Natural killer cell (primary cell): ENCODE data around the gene MAP1B. TPM values are rescaled to one million over a fixed set of nuclear protein-coding genes. Genes with fewer than 3 reads are reported as not detected.

Experiments used
- ATAC-seq, 3 donors: fragments of 150-1000 bp in 2 of 3; fragments of 200-7000 bp in 1 of 3; cut with Tn5 transposase; 1 replicate in 1 of 3; 2 replicates in 2 of 3; pipeline ENCODE4 v1.10.0; 2021; ENCODE audit warnings: mild to moderate bottlenecking in 2 of 3, moderate library complexity in 2 of 3
- DNase-seq, 2 donors: peaks; one replicate each; pipeline versions ENCODE4 v3.0.0 to v3.0.0-alpha.2; 2013 to 2021; ENCODE audit warnings: mixed read lengths in 1 of 2
- H3K27ac ChIP-seq: one replicate; pipeline ENCODE4 v1.5.1; 2013; ENCODE audit warnings: mild to moderate bottlenecking, low read length
- H3K27me3 ChIP-seq: one replicate; pipeline ENCODE4 v1.6.1; 2013; ENCODE audit warnings: low read length; ENCODE audit not compliant: control insufficient read depth, insufficient read depth
- H3K36me3 ChIP-seq: one replicate; pipeline ENCODE4 v1.6.1; 2013; ENCODE audit warnings: low read length; ENCODE audit not compliant: control insufficient read depth, insufficient read depth
- H3K4me1 ChIP-seq: one replicate; pipeline ENCODE4 v1.6.1; 2013; ENCODE audit warnings: low read length; ENCODE audit not compliant: control insufficient read depth, insufficient read depth
- H3K4me3 ChIP-seq: one replicate; pipeline ENCODE4 v1.5.1; 2013; ENCODE audit warnings: low read length
- H3K9me3 ChIP-seq: one replicate; pipeline ENCODE4 v1.6.1; 2013; ENCODE audit warnings: low read length; ENCODE audit not compliant: control insufficient read depth, insufficient read depth
- H3K27ac Mint-ChIP-seq, 2 donors: one replicate each; pipeline ENCODE4 v1.8.0; 2022; ENCODE audit warnings: mild to moderate bottlenecking in 2 of 2, mixed read lengths in 2 of 2, moderate library complexity in 1 of 2
- H3K27me3 Mint-ChIP-seq, 2 donors: one replicate each; pipeline ENCODE4 v1.8.0; 2022; ENCODE audit warnings: low read depth in 2 of 2, mixed read lengths in 2 of 2
- H3K36me3 Mint-ChIP-seq: one replicate; pipeline ENCODE4 v1.8.0; 2022; ENCODE audit warnings: mixed read lengths
- H3K4me1 Mint-ChIP-seq, 2 donors: one replicate each; pipeline ENCODE4 v1.8.0; 2022; ENCODE audit warnings: mixed read lengths in 2 of 2
- H3K4me3 Mint-ChIP-seq: one replicate; pipeline ENCODE4 v1.8.0; 2022; ENCODE audit warnings: mild to moderate bottlenecking, moderate library complexity, mixed read lengths
- H3K9me3 Mint-ChIP-seq, 2 donors: one replicate each; pipeline ENCODE4 v1.8.0; 2022; ENCODE audit warnings: mixed read lengths in 2 of 2
- CTCF ChIP-seq: fragments of 200-600 bp; IDR thresholded peaks from one replicate; pipeline ENCODE4 v1.8.0; 2022; ENCODE audit warnings: antibody characterized with exemption
- WGBS: methylation state at CpG from one replicate; pipeline ENCODE4 v1.1.7; 2013; ENCODE audit warnings: missing lambda C conversion rate; ENCODE audit not compliant: insufficient coverage; 5-methylcytosine and 5-hydroxymethylcytosine counted together
- intact Hi-C: fragments of 100-400 bp; cut with micrococcal nuclease; formaldehyde crosslinking; loops from one replicate; pipeline ENCODE4 v1.14.2; 2022
- total RNA-seq, 4 donors: library from RNA; stranded (reverse); fragments of 120-200 nt in 1 of 4; gene quantifications; one replicate each; pipeline versions ENCODE4 v1.2.3 to v1.2.4, GENCODE V29; 2013 to 2022

Gene MAP1B
- total RNA-seq, 3 donors from 2014 or later (not counting 1 experiment from before 2014, with no cell fraction given) = 0.07 to 0.31 TPM; not detected in 1

DNA sequence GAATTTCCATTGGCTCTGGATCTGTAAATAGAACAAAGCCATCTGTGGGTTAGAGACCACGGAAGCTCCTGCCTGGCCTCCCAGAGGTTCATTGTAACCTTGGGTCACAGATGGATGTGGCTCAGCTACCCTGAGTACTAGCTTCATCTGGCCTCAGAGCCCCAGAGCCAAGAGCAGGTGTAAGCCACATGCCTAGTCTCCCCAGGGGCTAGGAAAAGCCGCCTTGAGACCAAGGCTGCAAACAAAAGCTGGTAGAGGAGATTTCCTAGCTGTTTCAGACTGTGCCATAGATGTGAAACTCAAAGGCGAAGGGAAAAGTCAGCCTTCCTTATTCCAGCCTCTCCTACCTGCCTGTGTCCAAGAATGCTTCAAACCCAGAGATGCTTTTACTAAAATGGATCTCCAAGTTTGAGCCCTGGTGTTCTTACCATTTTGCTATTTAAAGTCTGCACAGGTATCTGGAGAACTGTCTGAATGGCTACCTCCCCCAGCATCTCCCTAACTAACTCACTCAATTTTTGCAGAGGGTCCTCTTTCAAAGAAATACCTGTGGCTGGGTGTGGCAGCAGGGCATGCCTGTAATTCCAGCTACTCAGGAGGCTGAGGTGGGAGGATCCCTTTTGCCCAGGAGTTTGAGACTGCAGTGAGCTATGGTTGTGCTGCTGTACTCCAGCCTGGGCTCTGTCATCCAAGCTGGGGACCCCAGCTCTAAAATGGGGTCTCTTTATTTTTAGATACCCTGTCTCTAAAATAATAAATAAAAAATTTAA, 42.3 kb upstream of the MAP1B start:
- H3K4me3 ChIP-seq = no peak overlapping the region
- Mint-ChIP-seq H3K27ac (no peak overlapping the region), H3K4me3 (no peak overlapping the region), H3K9me3 (peaks cover 0 to 2% of the 10 kb centered on the region in 2 donors), H3K4me1 (no peaks in the 10 kb centered on the region), H3K36me3 (no peaks in the 10 kb centered on the region), H3K27me3 (peaks cover 7 to 8% of the 10 kb centered on the region in 2 donors)
- no peaks in the 10 kb centered on the region for H3K27me3 ChIP-seq
- H3K4me1 ChIP-seq = no peaks in the 10 kb centered on the region
- DNase-seq (no peak), ATAC-seq (no peak)
- 54% methylated on average over 3 of the region's 3 CpGs for WGBS
- no peaks in the 10 kb centered on the region for H3K36me3 ChIP-seq
- no peak overlapping the region for H3K27ac ChIP-seq
- TF ChIP-seq CTCF = no peak
- intact Hi-C loops = no loop called here
- H3K9me3 ChIP-seq = no peaks in the 10 kb centered on the region

- Histone ChIP-seq H3K27ac (no peak overlapping the region), H3K4me3 (no peak overlapping the region), H3K36me3 (no peaks in the 10 kb centered on the region), H3K27me3 (no peaks in the 10 kb centered on the region), H3K4me1 (no peaks in the 10 kb centered on the region), H3K9me3 (no peaks in the 10 kb centered on the region)
- Mint-ChIP-seq H3K9me3 (peaks cover 0 to 2% of the 10 kb centered on the region in 2 donors), H3K4me3 (no peak overlapping the region), H3K27me3 (peaks cover 12 to 16% of the 10 kb centered on the region in 2 donors), H3K36me3 (no peaks in the 10 kb centered on the region), H3K27ac (no peak overlapping the region), H3K4me1 (no peaks in the 10 kb centered on the region)
- intact Hi-C loops = no loop called here
- no peak for TF ChIP-seq CTCF
- no peak for ATAC-seq
- DNase-seq = no peak
- 44% methylated on average over 4 of the region's 4 CpGs for WGBS
Measured at GRCh38 chr5:72065751-72066255, 41.5 kb upstream of the MAP1B start.

DNA sequence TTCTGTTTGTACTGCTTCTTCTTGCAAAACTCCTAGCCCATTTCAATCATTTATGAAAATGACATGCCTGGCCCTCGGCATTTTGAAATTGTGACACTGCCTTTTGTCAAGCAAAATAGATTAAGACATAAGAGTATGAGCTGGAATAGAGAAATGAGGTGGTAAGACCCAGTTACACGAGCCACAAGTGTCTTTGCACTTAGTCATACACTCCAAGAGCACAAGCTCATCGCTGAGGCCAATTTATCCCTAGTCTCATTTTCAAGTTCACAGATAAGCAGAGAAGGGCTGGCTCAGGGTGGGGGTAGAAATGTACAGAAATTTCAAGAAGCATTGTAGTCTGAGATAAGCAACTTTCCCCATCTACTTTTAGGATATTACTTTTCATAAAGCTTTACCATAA, 40.6 kb upstream of the MAP1B start:
- Mint-ChIP-seq H3K9me3 (peaks cover 0 to 2% of the 10 kb centered on the region in 2 donors), H3K27ac (no peak overlapping the region), H3K27me3 (peaks cover 12 to 25% of the 10 kb centered on the region in 2 donors), H3K36me3 (no peaks in the 10 kb centered on the region), H3K4me3 (no peak overlapping the region), H3K4me1 (no peaks in the 10 kb centered on the region)
- DNase-seq = no peak
- TF ChIP-seq CTCF = no peak
- Histone ChIP-seq H3K27me3 (no peaks in the 10 kb centered on the region), H3K9me3 (no peaks in the 10 kb centered on the region), H3K36me3 (no peaks in the 10 kb centered on the region), H3K27ac (no peak overlapping the region), H3K4me1 (no peaks in the 10 kb centered on the region), H3K4me3 (no peak overlapping the region)
- intact Hi-C loops = no loop called here
- WGBS = 46% methylated on average over 2 of the region's 3 CpGs
- ATAC-seq = no peak
